Neural progenitor cell (in vitro differentiated cells): Measurements from ENCODE around the gene MAGI1. TPM values are rescaled to one million over a fixed set of nuclear protein-coding genes. Genes with fewer than 3 reads are reported as not detected.

Experiments used
- DNase-seq: peaks from one replicate; pipeline ENCODE4 v3.0.0-alpha.2; 2016; ENCODE audit warnings: low spot score
- H2AFZ ChIP-seq: fragments of 200-600 bp; sonication (generic); replicated peaks from 2 replicates; pipeline ENCODE4 v1.6.1; 2016; ENCODE audit warnings: antibody characterized with exemption
- H3F3A ChIP-seq: fragments of 200-600 bp; sonication (generic); 2 replicates; pipeline ENCODE4 v1.6.1; 2016; ENCODE audit warnings: antibody characterized with exemption, low read depth
- H3K27ac ChIP-seq: fragments of 200-600 bp; sonication (generic); 2 replicates; pipeline ENCODE4 v1.5.1; 2016; ENCODE audit warnings: mild to moderate bottlenecking
- H3K27me3 ChIP-seq: fragments of 200-600 bp; sonication (generic); 2 replicates; pipeline ENCODE4 v1.6.1; 2016; ENCODE audit warnings: mild to moderate bottlenecking, moderate library complexity
- H3K36me3 ChIP-seq: fragments of 200-600 bp; sonication (generic); 2 replicates; pipeline ENCODE4 v1.5.1; 2016
- H3K4me1 ChIP-seq: fragments of 200-600 bp; sonication (generic); 2 replicates; pipeline ENCODE4 v1.6.1; 2016; ENCODE audit warnings: mixed run types
- H3K4me2 ChIP-seq: fragments of 200-600 bp; sonication (generic); 2 replicates; pipeline ENCODE4 v1.6.1; 2016
- H3K4me3 ChIP-seq: fragments of 200-600 bp; sonication (generic); 2 replicates; pipeline ENCODE4 v1.5.1; 2016
- H3K79me2 ChIP-seq: fragments of 200-600 bp; sonication (generic); 2 replicates; pipeline ENCODE4 v1.6.1; 2016; ENCODE audit warnings: low read depth
- H3K9ac ChIP-seq: fragments of 200-600 bp; sonication (generic); 2 replicates; pipeline ENCODE4 v1.6.1; 2016
- H3K9me3 ChIP-seq: fragments of 200-600 bp; sonication (generic); 2 replicates; pipeline ENCODE4 v1.5.1; 2016; ENCODE audit warnings: low read depth
- H4K20me1 ChIP-seq: fragments of 200-600 bp; sonication (generic); 2 replicates; pipeline ENCODE4 v1.6.1; 2016; ENCODE audit warnings: low read depth
- H3K27ac Mint-ChIP-seq: 3 replicates; pipeline ENCODE4 v1.8.0; 2021; ENCODE audit warnings: mixed read lengths
- H3K27me3 Mint-ChIP-seq: 2 replicates; pipeline ENCODE4 v1.8.0; 2022; ENCODE audit warnings: low read depth, mild to moderate bottlenecking, inconsistent platforms, moderate library complexity, mixed read lengths; ENCODE audit not compliant: insufficient read depth
- H3K36me3 Mint-ChIP-seq: 3 replicates; pipeline ENCODE4 v1.8.0; 2021; ENCODE audit warnings: mixed read lengths
- H3K4me1 Mint-ChIP-seq: 3 replicates; pipeline ENCODE4 v1.8.0; 2021; ENCODE audit warnings: mixed read lengths
- H3K4me3 Mint-ChIP-seq: 3 replicates; pipeline ENCODE4 v1.8.0; 2021; ENCODE audit warnings: mild to moderate bottlenecking, moderate library complexity, mixed read lengths
- H3K9me3 Mint-ChIP-seq: 3 replicates; pipeline ENCODE4 v1.8.0; 2020; ENCODE audit warnings: mixed read lengths
- CTCF ChIP-seq: fragments of 200-600 bp; sonication (generic); IDR thresholded peaks from 2 replicates; pipeline ENCODE4 v1.5.1; 2017; ENCODE audit warnings: antibody characterized with exemption, mild to moderate bottlenecking
- EZH2 ChIP-seq: fragments of 200-600 bp; sonication (generic); IDR thresholded peaks from 2 replicates; pipeline ENCODE4 v1.6.1; 2017; ENCODE audit warnings: antibody characterized with exemption, mild to moderate bottlenecking, moderate library complexity
- EZH2phosphoT487 ChIP-seq: fragments of 200-600 bp; sonication (generic); IDR thresholded peaks from 2 replicates; pipeline ENCODE4 v1.6.1; 2017; ENCODE audit warnings: antibody characterized with exemption
- total RNA-seq: library from RNA; depleted of rRNA; stranded (reverse); fragments of >200 nt; gene quantifications from 2 replicates; pipeline ENCODE4 v1.2.3, GENCODE V29; 2015; ENCODE audit warnings: low replicate concordance

MAGI1 gene
- total RNA-seq, 1 donor from 2014 or later = 40.6 TPM

DNA sequence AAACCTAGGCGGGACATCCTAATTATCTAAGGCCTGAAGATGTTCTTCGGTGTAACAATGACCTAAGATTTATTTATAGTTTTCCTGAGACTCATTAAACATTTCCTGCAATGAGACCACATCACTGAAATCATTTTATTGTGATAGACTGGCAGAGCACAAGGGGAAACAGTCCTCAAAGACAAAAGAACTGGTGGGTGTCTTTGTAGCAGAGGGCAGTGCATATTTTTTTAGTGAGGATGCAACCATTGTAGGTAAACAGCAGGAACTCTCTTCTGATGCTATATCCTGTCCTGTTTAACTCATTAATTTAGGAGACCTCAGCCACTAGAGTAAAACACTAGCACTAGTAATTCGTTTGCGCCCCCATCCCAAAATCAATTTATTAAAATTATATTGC is 100.0 kb downstream of the MAGI1 start:
- DNase-seq = no peak
- Histone ChIP-seq H3K27me3 (no peaks in the 10 kb centered on the region), H3K79me2 (peaks cover 47% of the 10 kb centered on the region), H3K9ac (no peak overlapping the region), H3K4me2 (no peak overlapping the region), H3K4me1 (peaks cover 38% of the 10 kb centered on the region), H3K4me3 (no peak overlapping the region), H3F3A (peaks cover 40% of the 10 kb centered on the region), H3K9me3 (no peaks in the 10 kb centered on the region), H3K36me3 (no peaks in the 10 kb centered on the region), H2AFZ (no peak overlapping the region), H3K27ac (no peak overlapping the region), H4K20me1 (peaks cover 19% of the 10 kb centered on the region)
- H3K27me3 Mint-ChIP-seq = no peaks in the 10 kb centered on the region
- peaks cover 4% of the 10 kb centered on the region for H3K9me3 Mint-ChIP-seq
- peaks cover 3% of the 10 kb centered on the region for H3K36me3 Mint-ChIP-seq
- peaks cover 35% of the 10 kb centered on the region for H3K4me1 Mint-ChIP-seq
- no peak overlapping the region for H3K4me3 Mint-ChIP-seq
- H3K27ac Mint-ChIP-seq = no peak overlapping the region
- TF ChIP-seq EZH2phosphoT487 = no peak
- no peak for TF ChIP-seq CTCF
- TF ChIP-seq EZH2 = no peak

DNA sequence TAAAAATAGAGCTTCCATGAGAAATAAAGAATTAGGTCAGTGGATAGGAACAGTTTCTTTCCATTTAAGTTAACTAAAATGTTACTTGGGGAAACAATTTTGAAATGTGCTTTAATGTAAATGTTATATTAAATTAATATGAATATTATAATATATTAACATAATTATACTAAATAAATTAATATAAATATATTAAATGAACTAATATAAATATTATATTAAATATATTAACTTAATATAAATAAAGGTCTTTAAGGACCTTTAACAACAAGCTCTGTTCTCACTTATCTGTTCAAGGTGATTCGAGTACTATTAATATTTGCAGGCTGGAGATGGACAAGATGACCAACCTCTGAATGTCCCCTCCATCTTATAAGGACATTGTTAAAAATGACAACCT is 100.6 kb downstream of the MAGI1 start:
- peak overlapping the region; percentile 58 for H3K4me2 ChIP-seq
- H3K36me3 Mint-ChIP-seq = peaks cover 3% of the 10 kb centered on the region
- TF ChIP-seq EZH2 (no peak), CTCF (no peak), EZH2phosphoT487 (no peak)
- no peaks in the 10 kb centered on the region for H3K27me3 Mint-ChIP-seq
- no peaks in the 10 kb centered on the region for H3K36me3 ChIP-seq
- no peaks in the 10 kb centered on the region for H3K27me3 ChIP-seq
- H3K9ac ChIP-seq = no peak overlapping the region
- H3K9me3 Mint-ChIP-seq = peaks cover 8% of the 10 kb centered on the region
- peaks cover 38% of the 10 kb centered on the region for H3K4me1 ChIP-seq
- no peak for DNase-seq
- H3K79me2 ChIP-seq = peaks cover 53% of the 10 kb centered on the region
- no peak overlapping the region for H3K27ac Mint-ChIP-seq
- peaks cover 19% of the 10 kb centered on the region for H4K20me1 ChIP-seq
- H3K4me3 Mint-ChIP-seq = no peak overlapping the region
- H3K4me1 Mint-ChIP-seq = peaks cover 35% of the 10 kb centered on the region
- H3K9me3 ChIP-seq = no peaks in the 10 kb centered on the region
- no peak overlapping the region for H2AFZ ChIP-seq
- no peak overlapping the region for H3K4me3 ChIP-seq
- H3F3A ChIP-seq = peaks cover 40% of the 10 kb centered on the region
- H3K27ac ChIP-seq = peak overlapping the region; percentile 87

GRCh38 chr3:65936908-65937638 is 101.6 kb downstream of the MAGI1 start:
- no peaks in the 10 kb centered on the region for H3K27me3 Mint-ChIP-seq
- H3F3A ChIP-seq = peaks cover 40% of the 10 kb centered on the region
- peak overlapping the region; percentile 58 for H3K4me2 ChIP-seq
- H3K4me1 Mint-ChIP-seq = peaks cover 35% of the 10 kb centered on the region
- H3K27ac Mint-ChIP-seq = peak overlapping the region; percentile 75
- TF ChIP-seq EZH2 = no peak
- no peak for TF ChIP-seq EZH2phosphoT487
- TF ChIP-seq CTCF = no peak
- H2AFZ ChIP-seq = no peak overlapping the region
- H3K4me1 ChIP-seq = peaks cover 38% of the 10 kb centered on the region
- peak overlapping the region; percentile 18 for H3K4me3 ChIP-seq
- H3K9ac ChIP-seq = no peak overlapping the region
- no peaks in the 10 kb centered on the region for H3K27me3 ChIP-seq
- H3K27ac ChIP-seq = peak overlapping the region; percentile 87
- H3K9me3 ChIP-seq = no peaks in the 10 kb centered on the region
- peaks cover 62% of the 10 kb centered on the region for H3K79me2 ChIP-seq
- H3K36me3 Mint-ChIP-seq = peaks cover 3% of the 10 kb centered on the region
- no peak overlapping the region for H3K4me3 Mint-ChIP-seq
- H3K9me3 Mint-ChIP-seq = peaks cover 13% of the 10 kb centered on the region
- peaks cover 19% of the 10 kb centered on the region for H4K20me1 ChIP-seq
- H3K36me3 ChIP-seq = no peaks in the 10 kb centered on the region
- DNase-seq = peak; percentile 62
